Duodenal mucosa (tissue), 2 donors: Measurements from ENCODE around the gene COL2A1.

Experiments
- H3K27ac ChIP-seq: one replicate; pipeline ENCODE4 v1.7.0; 2013; ENCODE audit warnings: low read depth, low read length
- H3K27me3 ChIP-seq, 2 donors: one replicate each; pipeline ENCODE4 v1.7.0; 2013; ENCODE audit warnings: low read length in 2 of 2, control low read depth in 1 of 2; ENCODE audit not compliant: insufficient read depth in 2 of 2, control insufficient read depth in 1 of 2
- H3K36me3 ChIP-seq, 2 donors: one replicate each; pipeline ENCODE4 v1.7.0; 2013; ENCODE audit warnings: low read length in 2 of 2, control low read depth in 1 of 2; ENCODE audit not compliant: insufficient read depth in 2 of 2, control insufficient read depth in 1 of 2
- H3K4me1 ChIP-seq, 2 donors: one replicate each; pipeline ENCODE4 v1.7.0; 2013; ENCODE audit warnings: low read length in 2 of 2, control low read depth in 1 of 2; ENCODE audit not compliant: insufficient read depth in 2 of 2, control insufficient read depth in 1 of 2
- H3K4me3 ChIP-seq, 2 donors: one replicate each; pipeline ENCODE4 v1.7.0; 2013; ENCODE audit warnings: low read length in 2 of 2, low read depth in 1 of 2
- H3K9ac ChIP-seq, 2 donors: one replicate each; pipeline ENCODE4 v1.7.0; 2013; ENCODE audit warnings: low read length in 2 of 2, low read depth in 1 of 2
- H3K9me3 ChIP-seq, 2 donors: one replicate each; pipeline ENCODE4 v1.7.0; 2013; ENCODE audit warnings: low read length in 2 of 2, control low read depth in 1 of 2; ENCODE audit not compliant: control insufficient read depth in 1 of 2

Gene COL2A1

DNA sequence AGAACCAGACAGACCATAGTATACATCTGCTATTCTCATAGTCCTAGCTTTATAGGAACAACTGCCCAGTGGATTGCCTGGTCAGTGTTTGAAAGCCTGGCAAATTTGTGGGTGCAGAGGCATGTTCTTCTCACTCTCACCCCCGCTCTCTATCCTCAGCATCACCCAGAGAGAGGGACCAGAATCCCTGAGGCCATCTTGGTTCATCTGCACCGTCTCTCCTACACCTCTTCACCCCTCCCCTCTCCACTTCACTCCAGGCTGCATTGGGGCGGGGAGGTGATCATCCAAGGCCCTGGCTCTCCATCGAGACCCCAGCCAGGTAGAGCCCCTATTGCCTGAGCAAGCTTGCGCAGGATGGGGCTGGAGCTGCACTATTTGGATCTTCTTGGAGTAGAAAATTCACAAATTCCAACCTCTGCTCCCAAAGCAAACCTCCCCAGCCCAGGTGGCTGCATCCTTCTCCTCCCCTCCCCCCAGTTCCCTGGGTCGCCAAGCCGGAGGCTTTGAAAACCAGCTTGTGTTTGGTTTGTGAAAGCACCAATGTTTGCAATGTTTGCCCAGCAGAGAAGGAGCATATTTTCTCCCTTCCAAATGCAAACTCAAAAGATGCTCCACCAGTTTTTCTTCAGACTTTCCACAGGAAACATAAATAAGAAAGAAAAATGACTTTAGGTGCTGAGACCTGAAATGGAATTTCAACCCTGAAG is 18.6 kb upstream of the COL2A1 start:
- H3K27ac ChIP-seq = no peak overlapping the region
- no peaks in the 10 kb centered on the region for H3K27me3 ChIP-seq
- no peak overlapping the region for H3K9ac ChIP-seq
- H3K9me3 ChIP-seq = no peaks in the 10 kb centered on the region
- no peak overlapping the region for H3K4me3 ChIP-seq
- H3K36me3 ChIP-seq = no peaks in the 10 kb centered on the region
- peaks cover 13 to 14% of the 10 kb centered on the region in 2 donors for H3K4me1 ChIP-seq

- Histone ChIP-seq H3K9ac (no peak overlapping the region), H3K9me3 (no peaks in the 10 kb centered on the region), H3K4me3 (no peak overlapping the region), H3K27ac (no peak overlapping the region), H3K27me3 (no peaks in the 10 kb centered on the region), H3K4me1 (peaks cover 10 to 14% of the 10 kb centered on the region in 2 donors), H3K36me3 (no peaks in the 10 kb centered on the region)
These were observed 17.9 kb upstream of the COL2A1 start for GRCh38 chr12:48022180-48022521.

GRCh38 chr12:48021485-48022179 is 17.4 kb upstream of the COL2A1 start:
- Histone ChIP-seq H3K9ac (no peak overlapping the region), H3K4me3 (no peak overlapping the region), H3K27ac (no peak overlapping the region), H3K4me1 (peaks cover 9 to 14% of the 10 kb centered on the region in 2 donors), H3K27me3 (no peaks in the 10 kb centered on the region), H3K36me3 (no peaks in the 10 kb centered on the region), H3K9me3 (no peaks in the 10 kb centered on the region)

DNA sequence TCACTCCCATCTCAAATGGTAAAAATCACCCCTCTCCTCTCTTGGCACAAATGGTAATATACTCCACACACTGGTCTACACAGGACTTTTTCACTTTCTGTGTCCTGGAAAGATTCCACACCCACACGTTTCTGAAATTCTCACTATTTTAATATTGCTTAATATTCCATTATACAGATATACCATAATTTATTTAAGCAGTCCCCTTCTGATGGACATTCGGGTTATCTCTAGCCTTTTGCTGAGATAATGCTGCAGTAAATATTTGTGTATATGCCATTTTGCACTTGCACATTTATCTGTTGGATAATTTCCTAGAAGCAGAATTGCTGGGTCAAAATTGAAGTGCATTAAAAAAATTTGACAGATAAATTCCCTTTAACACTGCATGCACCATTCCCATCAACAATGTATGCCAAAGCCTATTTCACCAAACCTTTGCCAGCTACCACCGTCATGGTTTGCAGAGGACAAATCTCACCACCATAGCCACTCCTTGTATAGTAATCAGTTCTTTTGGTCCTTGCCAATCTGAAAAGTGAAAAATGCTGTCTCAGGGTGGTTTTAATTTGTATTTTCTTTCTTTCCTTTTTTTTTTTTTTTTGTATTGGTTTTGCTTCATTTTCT is 15.5 kb upstream of the COL2A1 start:
- no peaks in the 10 kb centered on the region for H3K27me3 ChIP-seq
- H3K9me3 ChIP-seq = no peaks in the 10 kb centered on the region
- peaks cover 9 to 14% of the 10 kb centered on the region in 2 donors for H3K4me1 ChIP-seq
- H3K9ac ChIP-seq = no peak overlapping the region
- no peak overlapping the region for H3K27ac ChIP-seq
- no peaks in the 10 kb centered on the region for H3K36me3 ChIP-seq
- no peak overlapping the region for H3K4me3 ChIP-seq

GRCh38 chr12:48018618-48018995 is 14.3 kb upstream of the COL2A1 start:
- Histone ChIP-seq H3K4me1 (peaks cover 10 to 12% of the 10 kb centered on the region in 2 donors), H3K27ac (no peak overlapping the region), H3K36me3 (no peaks in the 10 kb centered on the region), H3K9me3 (no peaks in the 10 kb centered on the region), H3K9ac (no peak overlapping the region), H3K27me3 (no peaks in the 10 kb centered on the region), H3K4me3 (no peak overlapping the region)

DNA sequence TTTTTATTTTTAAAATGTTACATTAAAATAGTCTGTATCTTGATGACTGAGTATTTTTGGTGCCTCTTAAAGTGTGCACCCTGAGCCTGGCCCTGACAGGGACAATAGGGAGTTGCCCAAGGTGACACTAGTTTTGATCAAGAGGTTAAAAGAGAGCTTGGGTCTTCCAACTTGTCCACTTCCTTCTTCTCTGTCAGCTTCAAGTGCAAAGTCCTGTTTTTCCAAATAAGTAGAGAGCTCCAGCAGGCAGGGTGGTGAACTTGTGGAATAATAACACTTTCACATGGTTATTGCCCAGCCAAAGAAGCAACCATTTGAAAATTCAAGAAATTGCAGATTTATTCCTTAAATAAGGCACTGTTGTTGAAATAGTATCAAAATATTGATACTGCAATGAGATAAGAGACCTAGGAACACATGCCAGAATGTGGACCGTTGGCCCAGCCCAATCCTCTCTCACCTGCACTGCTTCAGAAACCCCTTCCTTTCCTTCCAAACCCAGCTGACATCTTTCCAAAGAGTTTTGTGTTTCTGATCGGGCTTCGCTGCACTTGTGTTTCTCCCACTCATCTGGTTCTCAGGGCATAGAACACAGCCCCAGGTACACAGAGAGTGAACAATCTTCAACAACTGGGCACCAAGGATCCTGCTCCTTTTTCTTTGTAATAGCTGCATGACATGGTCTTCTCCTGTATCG is 13.8 kb upstream of the COL2A1 start:
- Histone ChIP-seq H3K27ac (no peak overlapping the region), H3K9ac (no peak overlapping the region), H3K36me3 (no peaks in the 10 kb centered on the region), H3K4me3 (no peak overlapping the region), H3K9me3 (no peaks in the 10 kb centered on the region), H3K27me3 (no peaks in the 10 kb centered on the region), H3K4me1 (peaks cover 12% of the 10 kb centered on the region in 2 donors)

GRCh38 chr12:48017496-48017895 is 13.2 kb upstream of the COL2A1 start:
- Histone ChIP-seq H3K9me3 (no peaks in the 10 kb centered on the region), H3K36me3 (no peaks in the 10 kb centered on the region), H3K9ac (no peak overlapping the region), H3K4me3 (no peak overlapping the region), H3K27me3 (no peaks in the 10 kb centered on the region), H3K4me1 (peaks cover 8 to 12% of the 10 kb centered on the region in 2 donors), H3K27ac (no peak overlapping the region)

- Histone ChIP-seq H3K27me3 (no peaks in the 10 kb centered on the region), H3K36me3 (no peaks in the 10 kb centered on the region), H3K9ac (no peak overlapping the region), H3K4me1 (peaks cover 5 to 8% of the 10 kb centered on the region in 2 donors), H3K4me3 (no peak overlapping the region), H3K27ac (no peak overlapping the region), H3K9me3 (no peaks in the 10 kb centered on the region)
These were observed 12.2 kb upstream of the COL2A1 start for GRCh38 chr12:48016373-48017020.

DNA sequence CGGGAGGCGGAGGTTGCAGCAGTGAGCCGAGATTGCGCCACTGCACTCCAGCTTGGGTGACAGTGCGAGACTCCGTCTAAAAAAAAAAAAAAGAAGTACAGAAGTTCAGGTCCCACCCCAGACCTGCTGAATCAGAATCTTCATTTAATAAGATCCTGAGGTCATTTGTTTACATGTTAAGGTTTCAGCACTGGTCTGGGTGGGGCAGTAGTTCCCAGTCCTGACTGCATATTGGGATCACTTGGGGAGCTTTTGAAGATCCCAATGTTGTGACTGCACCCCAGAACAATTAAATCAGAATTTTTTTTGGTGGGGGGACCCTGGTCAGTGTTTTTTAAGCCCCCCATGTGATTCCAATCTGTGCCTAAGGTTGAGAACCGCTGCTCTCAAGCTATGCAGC is 11.7 kb upstream of the COL2A1 start:
- H3K4me3 ChIP-seq = no peak overlapping the region
- H3K9me3 ChIP-seq = no peaks in the 10 kb centered on the region
- H3K27ac ChIP-seq = no peak overlapping the region
- H3K36me3 ChIP-seq = no peaks in the 10 kb centered on the region
- H3K27me3 ChIP-seq = no peaks in the 10 kb centered on the region
- peaks cover 5 to 8% of the 10 kb centered on the region in 2 donors for H3K4me1 ChIP-seq
- H3K9ac ChIP-seq = no peak overlapping the region
